HG02610 (cell line): Measurements from ENCODE around the gene AP3S2.

Experiments
- ATAC-seq: cut with Tn5 transposase; IDR thresholded peaks from one replicate; pipeline ENCODE4 v1.9.1; 2021; ENCODE audit warnings: mild to moderate bottlenecking, moderate library complexity; ENCODE audit not compliant: unreplicated experiment

AP3S2 gene

DNA sequence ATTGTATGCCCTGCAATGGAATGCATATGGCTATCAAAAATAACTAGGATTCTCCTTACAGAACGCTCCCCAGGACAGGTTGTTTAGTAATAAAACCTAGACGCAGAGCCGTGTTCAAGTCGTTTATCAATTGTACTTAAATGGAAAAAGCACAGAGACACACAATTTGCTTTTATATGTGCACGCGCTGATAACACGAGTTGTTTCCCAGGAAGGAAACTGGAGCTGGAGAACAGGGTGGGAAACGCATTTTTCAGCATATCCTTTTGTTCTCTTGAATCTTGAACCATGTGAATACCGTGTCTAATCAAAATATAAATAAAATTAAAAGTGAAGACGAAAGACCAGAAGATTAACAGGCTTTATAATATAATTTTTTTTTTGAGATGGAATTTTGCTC, 75.5 kb downstream of the AP3S2 start:
- ATAC-seq: no peak

DNA sequence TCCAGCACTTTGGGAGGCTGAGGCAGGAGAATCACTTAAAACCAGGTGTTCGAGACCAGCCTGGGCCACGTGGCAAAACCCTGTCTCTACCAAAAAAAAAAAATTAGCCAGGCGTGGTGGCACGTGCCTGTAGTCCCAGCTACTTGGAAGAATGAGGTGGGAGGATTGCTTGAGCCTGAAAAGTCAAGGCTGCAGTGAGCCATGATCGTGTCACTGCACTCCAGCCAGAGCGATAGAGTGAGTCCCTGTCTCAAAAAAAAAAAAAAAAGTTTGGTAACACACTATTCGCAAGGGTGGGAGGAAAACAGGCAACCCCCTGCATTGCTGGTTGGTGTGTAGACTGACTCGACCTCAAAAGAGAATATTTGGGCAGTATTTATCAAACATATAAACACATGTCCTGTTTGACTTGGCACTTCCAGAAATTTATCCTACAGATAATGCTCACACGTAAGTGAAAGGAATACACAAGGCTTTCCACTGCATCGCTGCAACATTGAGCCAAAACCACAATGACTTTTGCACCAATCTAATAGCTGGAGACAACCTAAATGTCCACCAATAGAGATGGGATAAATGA, 76.0 kb downstream of the AP3S2 start:
- no peak for ATAC-seq

GRCh38 chr15:89815769-89816168, 78.0 kb downstream of the AP3S2 start:
- no peak for ATAC-seq

- ATAC-seq: no peak
Measured at GRCh38 chr15:89814112-89814742, 79.6 kb downstream of the AP3S2 start.

DNA sequence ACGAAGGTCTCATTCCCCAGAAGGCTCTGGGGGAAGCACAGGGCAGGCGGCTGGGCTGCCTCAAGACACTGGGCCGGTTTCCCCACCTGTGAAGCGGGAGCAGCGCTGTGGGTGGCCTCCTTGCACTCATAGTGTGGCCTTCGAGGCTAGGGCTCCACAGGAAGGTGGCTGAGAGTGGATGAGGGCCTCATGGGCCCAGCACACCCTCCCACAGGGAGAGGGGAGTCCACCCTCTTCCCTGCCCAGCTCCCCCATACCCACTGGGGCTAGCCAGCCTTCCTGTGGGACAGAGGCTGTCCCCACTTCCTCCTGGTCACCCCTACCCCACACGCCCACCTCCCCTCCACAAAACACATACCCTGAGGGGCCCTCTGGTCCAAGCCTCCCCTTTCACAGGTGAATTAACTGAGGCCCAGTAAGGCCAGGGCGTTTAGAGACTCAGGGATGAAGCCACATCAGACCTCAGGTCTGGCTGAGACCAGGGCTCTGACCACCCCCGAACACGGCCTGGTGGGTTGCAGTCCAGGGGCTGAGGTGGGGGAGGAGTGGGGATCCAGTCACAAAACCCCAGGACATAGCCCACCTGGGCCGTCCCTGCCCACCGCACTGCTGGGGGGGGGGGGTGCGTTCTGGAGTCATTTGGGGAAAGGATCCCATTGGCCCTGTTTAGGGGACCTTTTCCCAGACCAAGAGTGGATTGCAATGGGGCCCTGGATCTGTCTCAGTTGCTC, 80.2 kb downstream of the AP3S2 start:
- no peak for ATAC-seq

DNA sequence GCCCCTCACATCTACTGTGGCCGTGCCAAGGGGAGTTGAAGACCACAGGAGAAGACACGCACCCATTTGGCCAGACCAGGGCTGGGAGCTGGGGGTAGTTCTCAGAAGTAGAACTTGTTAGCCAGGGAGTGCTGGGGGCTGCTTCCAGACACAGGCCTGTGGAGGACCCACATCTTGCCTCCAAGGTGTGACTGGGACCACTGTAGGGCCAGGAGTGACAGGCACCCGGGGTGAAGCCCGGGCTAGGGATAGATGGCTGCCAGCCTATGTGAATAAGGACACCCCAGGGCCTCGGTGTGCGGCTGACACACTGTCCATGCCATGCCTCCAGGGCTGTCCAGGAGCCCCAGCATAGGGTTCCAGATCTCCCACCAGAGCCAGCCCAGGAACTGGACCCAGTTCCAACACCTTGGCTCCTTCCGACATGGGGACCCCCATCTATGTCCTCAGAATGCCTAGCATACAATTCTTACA, 80.9 kb downstream of the AP3S2 start:
- no peak for ATAC-seq

GRCh38 chr15:89812011-89812846, 81.6 kb downstream of the AP3S2 start:
- no peak for ATAC-seq

- no peak for ATAC-seq
Measured at GRCh38 chr15:89810837-89811236, 83.0 kb downstream of the AP3S2 start.

DNA sequence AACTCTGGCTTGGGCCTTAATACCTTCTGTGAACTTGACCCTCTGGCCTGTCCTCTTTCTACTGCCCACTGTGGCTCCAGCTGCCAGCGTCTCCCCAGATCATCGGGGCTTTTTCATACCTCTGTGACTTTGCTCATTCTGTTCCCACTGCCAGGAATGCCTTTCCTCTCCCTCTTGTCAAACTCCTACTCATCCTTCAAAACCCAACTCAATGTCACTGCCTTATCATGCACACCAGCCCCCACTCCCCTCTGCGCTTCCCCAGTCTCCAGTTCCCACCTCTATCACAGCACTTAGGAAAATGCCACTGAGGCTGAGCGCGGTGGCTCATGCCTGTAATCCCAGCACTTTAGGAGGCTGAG, 84.0 kb downstream of the AP3S2 start:
- ATAC-seq: no peak

DNA sequence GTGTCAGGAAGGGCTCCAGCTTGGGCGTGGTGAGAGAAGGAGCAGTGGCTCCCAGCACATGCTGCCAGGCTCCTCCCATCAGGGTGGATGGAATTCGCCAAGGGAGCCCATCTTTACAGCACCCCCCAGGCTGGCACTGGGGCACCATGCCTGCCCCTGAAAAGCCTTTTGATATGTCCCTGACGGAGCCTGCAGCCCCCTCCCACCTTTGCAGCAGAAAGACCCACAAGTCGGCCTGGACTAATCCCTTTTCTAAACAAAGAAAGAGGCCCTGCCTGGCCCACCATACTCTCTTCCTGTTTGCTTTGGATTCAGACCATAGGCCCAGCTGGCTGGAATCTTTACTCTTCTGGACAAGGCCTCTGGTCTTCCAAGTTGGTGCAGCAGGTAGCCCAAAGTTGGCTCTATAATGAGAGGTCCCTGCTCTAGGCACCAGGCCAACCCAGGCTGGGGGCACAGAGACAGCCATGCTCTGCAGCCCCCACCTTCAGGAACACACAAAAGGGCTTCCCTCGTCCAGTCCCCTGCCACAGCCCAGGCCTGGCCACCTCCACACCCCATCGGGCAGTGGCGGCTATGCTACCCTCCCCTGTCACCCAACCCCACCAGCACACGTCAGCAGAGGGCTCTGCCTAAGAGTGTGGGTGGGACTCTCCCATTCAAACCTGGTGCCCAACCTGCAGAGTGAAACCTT, 84.6 kb downstream of the AP3S2 start:
- ATAC-seq: no peak

- no peak for ATAC-seq
Measured at GRCh38 chr15:89808160-89808870, 85.5 kb downstream of the AP3S2 start.

GRCh38 chr15:89807689-89808088, 86.1 kb downstream of the AP3S2 start:
- ATAC-seq: no peak

- no peak for ATAC-seq
Measured at GRCh38 chr15:89806559-89807550, 86.9 kb downstream of the AP3S2 start.

DNA sequence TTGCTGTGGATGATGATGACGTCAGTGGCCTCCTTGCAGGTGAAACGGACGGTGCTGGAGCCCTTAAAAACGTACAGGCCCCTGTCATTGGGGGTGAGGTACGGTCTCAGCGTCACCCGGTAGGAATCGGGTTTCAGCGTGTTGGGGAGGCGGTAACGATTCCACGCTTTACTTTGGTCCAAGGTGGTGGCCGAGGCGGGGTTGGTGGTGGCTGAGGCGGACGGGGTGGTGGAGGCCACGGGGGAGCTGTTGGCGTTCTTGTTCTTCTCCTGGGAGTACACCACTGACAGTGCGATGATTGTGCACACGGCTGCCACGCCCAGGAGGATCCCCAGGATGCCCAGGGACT, 87.6 kb downstream of the AP3S2 start:
- no peak for ATAC-seq

- ATAC-seq: no peak
Measured at GRCh38 chr15:89805241-89806209, 88.3 kb downstream of the AP3S2 start.

DNA sequence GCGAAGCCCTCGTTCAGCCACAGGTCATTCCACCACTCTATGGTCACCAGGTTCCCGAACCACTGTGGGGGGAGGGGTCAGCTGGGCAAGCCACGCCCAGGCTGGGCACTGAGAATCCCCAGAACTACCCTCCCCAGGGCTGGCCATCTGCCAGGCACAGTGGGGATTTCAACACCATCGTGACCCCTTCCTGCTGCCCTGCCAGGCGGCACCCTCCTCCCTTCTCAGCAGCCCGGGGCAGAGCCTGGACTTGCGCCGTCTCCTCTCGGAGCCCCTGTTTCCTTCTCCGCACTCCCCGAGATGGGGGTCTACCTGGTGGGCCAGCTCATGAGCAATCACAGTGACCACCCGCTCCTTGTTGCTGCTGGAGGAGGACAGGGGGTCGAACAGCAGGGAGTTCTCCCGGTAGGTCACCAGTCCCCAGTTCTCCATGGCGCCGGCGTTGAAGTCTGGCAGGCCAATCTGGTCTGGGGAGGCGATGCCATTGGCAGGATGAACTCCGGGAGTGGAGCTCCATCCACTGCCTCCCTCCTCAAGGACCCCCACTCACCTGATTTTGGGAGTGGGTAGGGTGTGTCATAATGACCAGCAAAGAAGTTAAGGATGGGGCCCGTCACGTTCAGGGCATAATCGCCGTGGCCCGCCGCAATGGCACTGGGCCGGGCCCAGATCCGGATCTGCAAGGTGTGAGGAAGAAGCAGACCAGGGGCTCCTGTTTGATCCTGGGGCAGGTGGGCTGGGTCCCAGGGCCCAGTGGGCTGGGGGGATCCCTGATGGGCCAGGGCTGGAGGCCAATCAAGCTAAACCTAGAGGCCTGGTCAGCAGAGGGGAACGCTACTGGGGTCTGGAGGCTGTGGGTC, 89.6 kb downstream of the AP3S2 start:
- no peak for ATAC-seq
